Vagina (tissue), 2 donors: Measurements from ENCODE around the gene CHN2.

ENCODE experiments used
- CTCF ChIP-seq, 3 experiments: fragments of 450-650 bp in 2 of 3; fragments of 200-600 bp in 1 of 3; sonication (generic) in 1 of 3; IDR thresholded peaks; one replicate each; pipeline ENCODE4 v1.5.1; 2017 to 2019; ENCODE audit warnings: antibody characterized with exemption in 3 of 3, mild to moderate bottlenecking in 2 of 3, moderate library complexity in 2 of 3
- POLR2AphosphoS5 ChIP-seq, 2 donors: sonication (generic); formaldehyde crosslinking; IDR thresholded peaks; one replicate each; pipeline ENCODE4 v1.9.0; 2017; ENCODE audit warnings: antibody characterized with exemption in 2 of 2, mild to moderate bottlenecking in 2 of 2, low read depth in 1 of 2; ENCODE audit not compliant: insufficient read depth in 1 of 2

GRCh38 chr7:29505931-29506330, 311.4 kb downstream of the CHN2 start:
- TF ChIP-seq POLR2AphosphoS5 (IDR thresholded peaks at IDR 0.05; ENCODE audit: insufficient read depth in 1 of 2, low read depth in 1 of 2) (no peak), CTCF (IDR thresholded peaks at IDR 0.05) (no peak)
